Measurements from ENCODE around the gene TXNDC16.

GRCh38 chr14:52551205-52551604, 1.1 kb downstream of the TXNDC16 start:
- no peak for TF ChIP-seq CTCF (IDR thresholded peaks at IDR 0.05)
- no peak for TF ChIP-seq ZFX (IDR thresholded peaks at IDR 0.05; ENCODE audit: borderline replicate concordance)
